ENCODE data around the gene EDC4.

Gene EDC4

GRCh38 chr16:67930678-67931211, 57.9 kb downstream of the EDC4 start (continued):
- TF ChIP-seq SNAI2 (CRISPR knock-in tag; IDR thresholded peaks at IDR 0.05) (no peak), ZFP3 (CRISPR knock-in tag; IDR thresholded peaks at IDR 0.05) (no peak), ZNF565 (CRISPR knock-in tag; conservative IDR thresholded peaks at IDR 0.05; ENCODE audit: low read depth) (no peak), ZFP30 (CRISPR knock-in tag; IDR thresholded peaks at IDR 0.05) (no peak), ZNF70 (CRISPR knock-in tag; IDR thresholded peaks at IDR 0.05) (no peak), POU6F1 (CRISPR knock-in tag; IDR thresholded peaks at IDR 0.05; ENCODE audit: borderline replicate concordance, low read depth) (no peak), ZNF8 (CRISPR knock-in tag; IDR thresholded peaks at IDR 0.05) (no peak), BACH2 (CRISPR knock-in tag; IDR thresholded peaks at IDR 0.05; ENCODE audit: borderline replicate concordance) (no peak), ARNTL (CRISPR knock-in tag; IDR thresholded peaks at IDR 0.05; ENCODE audit: borderline replicate concordance, low read depth) (no peak), GLIS3 (CRISPR knock-in tag; IDR thresholded peaks at IDR 0.05) (no peak)
